H54 (cell line): ENCODE results near the gene NAALADL2.
"Not testable (repeated sequence)": the region's sequence is repeated elsewhere in the genome, so short reads cannot be mapped to it uniquely, and the experiment has no call there.

Source experiments
- DNase-seq: peaks from one replicate; pipeline ENCODE4 v3.0.0; 2011; ENCODE audit warnings: low spot score, mixed read lengths; ENCODE audit not compliant: insufficient read length
- FAIRE-seq: peaks from 3 replicates; lab custom pipeline; 2011; peaks lifted over from hg19 to GRCh38; lab: Jason Lieb, UNC
- POLR2A ChIP-seq: IDR thresholded peaks from 2 replicates; pipeline ENCODE4 v1.6.1; 2011; ENCODE audit warnings: low read depth, mild to moderate bottlenecking, low read length

NAALADL2 gene

DNA sequence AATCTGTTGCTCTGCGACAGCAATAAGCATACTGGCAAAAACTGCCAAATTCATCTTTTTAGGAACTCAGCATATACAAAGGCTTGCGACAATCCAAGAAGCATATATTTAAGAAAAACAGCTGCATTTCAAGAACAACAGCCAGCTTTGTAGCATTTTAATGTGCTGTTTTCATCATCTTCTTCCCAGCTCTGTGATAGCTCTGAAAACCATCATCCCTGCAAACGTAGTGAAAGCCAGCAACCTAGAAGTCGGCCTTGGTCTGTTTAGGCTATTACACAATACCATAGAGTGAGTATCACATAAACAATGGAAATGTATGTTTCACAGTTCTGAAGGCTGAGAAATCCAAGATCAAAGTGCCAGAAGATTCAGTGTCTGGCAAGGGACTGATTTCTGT, 187.5 kb downstream of the NAALADL2 start:
- DNase-seq (no peak), FAIRE-seq (no peak)
- no peak for TF ChIP-seq POLR2A

DNA sequence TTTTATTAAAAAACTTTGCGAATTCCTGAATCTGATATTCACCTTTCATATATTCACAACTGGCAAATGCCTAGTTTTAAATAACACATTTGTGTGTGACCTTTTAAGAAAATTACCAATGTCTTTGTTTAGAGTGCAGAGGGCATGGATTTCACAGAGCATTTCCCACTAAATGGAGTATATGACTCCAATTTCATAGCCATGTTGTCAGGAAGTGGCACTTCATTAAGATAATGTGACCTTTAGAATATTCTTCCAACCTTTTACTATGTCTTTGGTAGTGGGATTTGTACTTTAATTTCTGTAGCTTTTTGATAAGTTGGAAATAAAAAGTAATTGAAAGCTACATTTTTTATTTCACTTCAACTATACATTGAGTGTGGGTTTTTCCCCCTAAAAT, 188.7 kb downstream of the NAALADL2 start:
- FAIRE-seq: no peak
- no peak for TF ChIP-seq POLR2A
- DNase-seq: no peak

DNA sequence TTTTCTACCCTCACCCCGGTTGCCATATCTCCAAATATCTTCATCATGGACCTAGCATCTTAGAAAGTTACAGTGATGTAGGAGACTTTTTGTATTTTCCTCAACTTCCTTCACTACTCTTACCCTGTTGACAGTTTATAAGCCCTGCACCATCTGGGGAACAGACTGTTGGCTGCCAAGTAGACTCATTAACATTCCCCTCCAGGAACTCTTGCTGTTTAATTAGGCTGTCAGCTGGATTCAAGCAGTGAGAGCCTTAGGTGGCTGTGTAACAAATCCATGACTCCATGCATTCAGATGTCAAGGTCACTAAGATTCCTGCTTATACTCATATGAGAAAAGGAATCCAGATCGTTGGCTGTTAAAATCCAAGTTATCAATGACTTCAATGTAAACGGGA, 198.3 kb downstream of the NAALADL2 start:
- FAIRE-seq (no peak), DNase-seq (no peak)
- TF ChIP-seq POLR2A: no peak

DNA sequence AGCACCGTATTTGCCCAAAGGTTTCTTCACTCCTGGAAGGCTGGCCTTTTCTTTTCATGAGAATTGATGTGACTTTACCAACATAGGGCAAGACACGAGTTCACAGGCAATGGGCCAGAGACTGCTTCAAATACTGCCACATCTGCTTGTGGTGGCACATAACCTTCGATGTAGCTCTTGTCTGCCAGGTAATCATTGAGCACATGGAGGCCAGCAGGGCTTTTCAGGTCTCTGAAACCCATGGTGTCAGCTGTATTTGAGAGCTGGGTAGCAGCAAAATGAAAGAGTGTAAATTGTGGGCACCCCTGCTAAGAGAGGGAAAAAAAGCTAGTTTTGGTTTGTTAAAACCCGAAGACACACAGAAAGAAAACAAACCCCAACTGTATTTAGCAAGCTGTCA, 200.7 kb downstream of the NAALADL2 start:
- FAIRE-seq (no peak), DNase-seq (no peak)
- no peak for TF ChIP-seq POLR2A

DNA sequence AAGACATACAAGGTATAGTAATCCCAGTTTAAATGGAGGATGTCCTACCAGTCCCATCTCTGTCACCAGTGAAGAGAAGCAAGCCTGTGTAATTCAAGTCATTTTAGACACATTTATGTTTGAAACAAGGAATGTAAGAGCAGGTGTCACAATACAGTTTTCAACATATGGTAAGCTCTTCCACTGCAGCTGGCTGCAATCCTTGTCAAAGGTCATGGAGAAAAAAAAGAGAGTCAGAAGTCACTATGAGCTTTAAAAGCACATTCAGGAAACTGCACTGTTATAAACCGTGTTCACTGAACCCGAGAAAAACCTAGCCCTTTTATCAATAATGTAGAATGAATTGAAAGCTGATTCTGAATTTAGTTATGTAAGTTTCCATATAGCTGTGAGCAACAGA, 206.4 kb downstream of the NAALADL2 start:
- DNase-seq: no peak
- no peak for TF ChIP-seq POLR2A
- FAIRE-seq: no peak

DNA sequence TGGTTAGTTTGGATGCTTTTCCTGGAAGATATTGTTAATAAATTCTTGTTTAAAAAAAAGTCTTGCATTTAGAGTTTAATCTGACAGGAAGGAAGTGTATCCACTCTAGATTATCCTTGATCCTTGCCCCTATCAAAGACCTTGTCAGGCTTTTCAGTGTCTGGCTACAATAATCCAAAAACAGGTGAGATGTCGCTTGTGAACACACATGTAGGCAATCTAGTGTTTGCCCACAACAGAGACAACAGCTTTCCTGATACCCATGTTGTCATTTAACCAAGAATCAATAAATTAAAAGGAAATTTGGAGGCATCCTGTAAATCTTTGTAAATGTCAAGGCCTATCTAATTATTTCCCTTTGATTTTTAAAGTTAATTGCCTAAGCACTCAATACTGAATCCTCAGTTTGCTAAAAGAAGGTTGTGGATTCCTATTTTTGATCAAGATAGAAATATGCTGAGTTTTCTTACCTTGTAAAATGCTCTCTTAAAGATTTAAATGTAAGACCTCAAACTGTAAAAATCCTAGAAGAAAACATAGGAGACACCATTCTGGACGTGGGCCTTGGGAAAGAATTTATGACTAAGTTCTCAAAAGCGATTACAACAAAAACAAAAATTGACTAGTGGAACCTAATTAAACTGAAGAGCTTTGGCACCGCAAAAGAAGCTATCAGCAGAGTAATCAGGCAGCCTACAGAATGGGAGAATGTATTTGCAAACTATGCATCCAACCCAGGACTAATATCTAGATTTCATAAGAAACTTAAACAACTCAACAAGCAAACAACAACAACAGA, 207.7 kb downstream of the NAALADL2 start:
- FAIRE-seq: no peak
- DNase-seq: no peak
- no peak for TF ChIP-seq POLR2A

DNA sequence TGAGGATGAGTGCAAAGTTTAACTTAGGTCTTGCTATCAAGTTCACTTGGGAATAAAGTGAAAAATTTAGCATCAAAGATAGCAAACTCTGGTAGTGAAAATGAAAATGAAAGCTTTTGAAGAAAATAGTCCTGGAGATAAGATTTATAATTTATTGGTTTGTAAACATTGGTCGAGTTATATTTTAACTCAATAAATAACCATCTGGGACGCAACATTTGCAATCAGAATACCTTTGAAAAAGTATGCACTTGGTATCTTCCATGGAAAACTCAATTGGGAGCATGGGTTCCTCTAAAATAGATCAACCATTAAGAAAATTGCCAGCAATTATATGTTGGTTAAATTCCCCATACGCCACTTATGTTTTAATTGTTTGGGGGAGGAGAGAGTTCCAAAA, 209.5 kb downstream of the NAALADL2 start:
- FAIRE-seq: no peak
- TF ChIP-seq POLR2A: no peak
- no peak for DNase-seq

DNA sequence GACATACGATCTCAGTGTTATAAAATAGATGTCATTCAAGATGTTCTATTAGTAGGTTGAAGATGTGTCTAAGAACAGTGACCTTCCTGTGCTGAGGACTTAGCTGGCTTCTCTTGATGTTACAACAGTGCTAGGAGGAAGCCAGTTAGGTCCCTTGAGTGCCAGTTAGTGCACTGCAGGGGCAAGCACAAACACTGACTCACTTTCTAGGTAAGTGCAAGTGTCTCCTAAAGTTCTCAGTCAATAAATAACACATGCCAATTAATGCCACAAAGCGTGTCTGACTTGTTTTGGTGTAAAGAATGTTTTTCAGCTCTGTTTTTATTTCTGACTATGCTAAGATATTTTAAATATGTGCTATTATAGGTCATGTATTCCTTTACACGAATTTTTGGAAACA, 211.8 kb downstream of the NAALADL2 start:
- TF ChIP-seq POLR2A: no peak
- FAIRE-seq: no peak
- DNase-seq: no peak

DNA sequence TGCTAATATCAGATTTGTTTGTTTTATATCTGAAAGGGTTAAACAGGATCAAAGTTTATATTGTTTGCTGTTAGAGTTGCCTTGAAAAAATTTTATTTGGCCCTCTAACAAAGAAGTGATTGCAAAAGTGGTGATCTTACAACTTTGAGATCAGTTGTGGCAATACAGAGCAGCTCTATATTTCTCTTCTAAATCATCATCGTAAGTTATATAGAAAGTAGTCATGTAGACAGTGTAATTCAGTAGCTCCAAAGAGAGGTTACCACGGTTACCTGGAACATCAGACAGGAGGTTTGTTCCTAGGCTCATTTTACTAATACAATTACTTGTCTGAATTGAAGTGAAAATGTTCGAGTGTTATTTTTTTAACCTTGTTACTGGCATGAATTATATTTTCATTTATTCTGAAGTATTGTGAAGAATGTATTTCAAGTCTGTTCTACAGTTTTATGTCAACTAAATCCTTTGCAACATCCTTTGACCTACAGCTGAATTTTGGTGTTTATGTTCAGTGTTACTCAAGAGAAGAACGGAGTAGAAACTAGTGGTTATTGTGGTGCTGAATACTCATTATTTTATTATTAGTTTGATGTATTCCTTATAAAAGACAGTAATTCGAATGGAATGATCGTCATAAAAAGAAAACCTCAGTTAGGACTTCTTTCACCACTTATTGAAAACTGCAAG, 214.2 kb downstream of the NAALADL2 start:
- DNase-seq (no peak), FAIRE-seq (no peak)
- TF ChIP-seq POLR2A: no peak

DNA sequence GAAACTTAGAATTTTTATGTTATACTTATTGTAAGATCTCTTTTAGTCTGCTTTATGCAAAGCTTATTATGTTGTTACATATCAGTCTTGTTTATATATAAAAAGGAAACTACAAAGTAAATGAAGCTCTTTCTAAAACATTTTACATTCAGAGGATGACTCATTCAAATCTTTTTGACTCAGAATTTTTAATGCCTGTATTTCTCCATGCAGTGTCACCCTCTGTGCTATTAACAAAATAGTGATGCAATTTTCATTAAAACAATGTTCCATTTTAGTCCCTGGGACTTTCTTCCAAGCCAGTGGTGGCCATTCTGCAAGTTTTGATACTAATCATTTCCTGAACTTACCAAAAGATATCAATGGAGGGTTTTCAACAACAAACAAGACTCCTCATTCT, 216.1 kb downstream of the NAALADL2 start:
- DNase-seq (no peak), FAIRE-seq (no peak)
- no peak for TF ChIP-seq POLR2A

DNA sequence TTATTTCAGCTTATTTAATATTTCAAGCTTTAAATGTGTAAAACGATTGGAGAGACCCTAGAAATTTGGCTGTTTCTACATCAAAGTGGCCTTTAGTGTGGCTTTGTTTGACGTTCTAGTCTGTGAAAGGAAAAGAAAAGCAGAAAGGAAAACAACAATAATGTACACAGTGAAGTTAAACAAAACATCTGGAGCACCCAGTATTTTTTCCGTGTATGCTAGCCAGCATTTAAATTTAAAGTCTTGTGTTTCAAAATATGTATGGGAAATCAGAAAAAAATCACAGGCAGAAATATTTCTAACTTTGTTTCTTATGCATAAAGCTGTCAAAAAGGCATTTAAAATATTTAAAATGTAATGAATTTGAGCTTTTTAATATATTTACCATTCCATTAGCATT, 218.1 kb downstream of the NAALADL2 start:
- DNase-seq (no peak), FAIRE-seq (no peak)
- TF ChIP-seq POLR2A: no peak

DNA sequence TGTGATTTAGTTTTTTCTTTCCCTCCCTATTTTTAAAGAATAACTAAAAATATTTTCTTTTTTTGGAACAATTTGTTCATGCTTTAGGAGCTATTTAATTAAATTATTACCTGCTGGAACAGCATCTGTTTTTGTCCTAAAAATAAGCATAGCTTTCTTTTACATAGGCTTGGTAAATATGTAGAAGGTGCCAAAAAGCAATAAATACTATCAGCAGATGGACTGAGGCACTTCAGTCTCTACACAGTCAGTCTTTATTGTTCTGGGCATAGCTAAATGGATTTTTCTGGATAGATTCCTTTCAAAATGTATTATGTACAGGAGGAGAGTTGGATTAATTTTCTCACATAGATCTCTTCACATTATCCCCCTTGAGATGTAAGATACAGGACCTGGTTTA, 223.5 kb downstream of the NAALADL2 start:
- FAIRE-seq: no peak
- DNase-seq: no peak
- TF ChIP-seq POLR2A: no peak

DNA sequence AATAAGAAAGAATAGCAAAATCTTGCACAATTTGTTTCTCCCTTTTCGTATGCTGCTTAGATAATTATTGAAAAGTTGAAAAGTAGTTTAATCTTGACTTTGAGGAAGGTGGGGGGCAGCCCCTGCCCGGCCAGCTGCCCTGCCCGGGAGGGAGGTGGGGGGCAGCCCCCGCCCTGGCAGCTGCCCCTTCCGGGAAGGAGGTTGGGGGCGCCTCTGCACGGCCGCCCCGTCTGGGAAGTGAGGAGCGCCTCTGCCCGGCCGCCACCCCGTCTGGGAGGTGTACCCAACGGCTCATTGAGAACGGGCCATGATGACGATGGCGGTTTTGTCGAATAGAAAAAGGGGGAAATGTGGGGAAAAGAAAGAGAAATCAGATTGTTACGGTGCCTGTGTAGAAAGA, 228.0 kb downstream of the NAALADL2 start:
- DNase-seq, FAIRE-seq: not testable (repeated sequence)

DNA sequence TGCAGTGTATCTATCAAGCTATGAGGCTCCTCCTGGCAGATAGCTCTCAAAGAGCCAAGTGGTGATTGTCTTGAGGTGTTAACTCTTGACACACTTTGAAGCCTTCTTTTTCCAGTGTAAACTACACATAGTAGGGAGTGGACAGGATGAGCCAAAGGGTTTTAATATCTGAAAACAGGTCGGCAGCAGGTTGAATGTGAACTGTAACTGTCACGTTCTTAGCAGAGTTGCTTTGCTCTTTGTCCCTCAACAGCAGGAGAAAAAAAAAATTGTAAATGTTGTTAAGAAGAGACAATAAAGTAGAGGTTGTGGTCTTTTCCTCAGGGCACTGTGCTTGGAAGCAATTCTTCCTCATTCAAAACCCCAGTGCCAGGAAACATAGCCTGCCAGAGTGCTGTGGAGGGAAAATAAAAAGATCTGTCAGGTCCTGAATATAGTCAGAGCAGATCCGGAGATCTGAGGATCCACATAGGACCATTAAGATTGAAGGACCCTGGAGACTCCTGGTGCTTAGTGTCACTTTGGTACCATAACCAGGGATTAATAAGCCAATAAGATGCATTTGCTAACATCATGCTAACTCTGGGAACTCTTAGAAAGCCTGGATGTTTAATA, 229.7 kb downstream of the NAALADL2 start:
- no peak for TF ChIP-seq POLR2A
- DNase-seq (no peak), FAIRE-seq (no peak)

DNA sequence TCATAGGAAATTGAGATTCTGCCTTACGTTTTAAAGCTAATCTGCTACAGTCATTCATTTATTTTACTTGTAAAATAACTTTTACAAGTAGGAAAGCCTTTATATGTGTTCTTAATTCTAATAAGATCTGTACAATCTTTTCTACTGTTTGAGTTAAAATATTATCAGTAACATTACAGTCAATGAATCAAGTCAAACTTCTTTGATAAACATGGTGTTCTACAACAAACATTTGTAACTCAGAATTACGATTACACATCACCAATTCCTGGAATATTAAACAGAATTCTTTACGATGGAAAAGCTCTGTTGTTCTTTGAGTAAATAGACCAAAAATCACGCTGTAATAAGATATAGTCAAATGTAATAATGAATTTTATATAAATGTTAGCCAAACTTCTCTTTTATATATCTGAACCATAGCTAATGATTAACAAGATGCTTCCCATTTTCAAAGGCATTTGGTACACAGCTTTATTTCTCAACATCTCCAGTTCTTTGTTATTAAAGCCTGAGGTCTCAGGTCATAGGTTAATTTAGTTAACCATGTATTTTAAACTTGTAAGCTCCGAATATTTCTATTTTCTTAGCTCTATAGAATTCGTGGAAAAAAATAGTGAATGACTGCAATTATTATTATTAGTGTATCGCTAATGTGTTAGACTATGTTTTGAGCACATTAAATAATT, 232.4 kb downstream of the NAALADL2 start:
- no peak for DNase-seq
- no peak for FAIRE-seq
- TF ChIP-seq POLR2A: no peak
